Left kidney (tissue), 2 donors: ENCODE results near the gene TCHH. TPM values are rescaled to one million over a fixed set of nuclear protein-coding genes. Genes with fewer than 3 reads are reported as not detected.

Experiments used
- DNase-seq: peaks from one replicate; pipeline ENCODE4 v3.0.0-alpha.2; 2013
- polyA plus RNA-seq: library from polyadenylated mRNA; unstranded; fragments of 120-200 nt; gene quantifications from one replicate; pipeline ENCODE4 v1.2.1, GENCODE V29; 2013; ENCODE audit not compliant: insufficient read length

TCHH gene
- polyA plus RNA-seq, 1 donor = 0.05 TPM

DNA sequence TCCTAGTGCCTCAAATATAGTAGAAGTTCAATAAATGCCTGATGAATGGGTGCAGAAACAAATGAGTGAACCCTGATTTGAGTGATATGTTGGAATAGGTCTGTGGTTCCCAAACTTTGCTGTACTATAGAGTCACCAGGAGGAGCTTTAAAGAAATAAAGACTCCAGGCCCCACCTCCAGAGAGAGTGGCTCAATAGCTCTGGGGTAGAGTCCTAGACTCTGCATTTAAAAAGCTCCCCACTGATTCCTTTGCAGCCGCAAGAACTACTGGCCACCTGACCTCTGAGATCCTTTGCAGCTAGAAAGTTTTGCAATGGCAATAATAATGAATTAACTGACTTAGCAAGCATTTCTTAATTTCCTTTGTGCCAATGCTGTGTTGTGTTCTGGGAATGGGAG is 47.3 kb downstream of the TCHH start:
- no peak for DNase-seq

DNA sequence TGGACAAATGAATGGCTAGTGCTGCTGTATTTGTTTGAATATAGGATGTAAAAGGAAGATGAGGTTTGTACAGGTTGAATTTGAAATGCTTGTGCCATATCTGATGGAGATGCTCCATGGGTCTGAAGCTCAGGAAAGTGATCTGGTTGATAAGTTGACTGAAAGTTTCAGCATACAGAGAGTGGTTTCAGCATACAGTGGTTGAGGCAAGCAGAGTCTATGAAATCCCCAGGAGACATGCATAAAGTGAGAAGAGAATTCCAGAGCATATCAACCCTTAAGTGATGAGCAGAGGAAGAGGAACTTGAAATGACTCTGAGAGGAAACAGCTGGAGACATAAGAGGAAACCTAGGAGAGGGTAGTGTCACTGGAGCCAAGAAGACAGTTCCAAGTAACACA is 48.1 kb downstream of the TCHH start:
- DNase-seq = no peak

DNA sequence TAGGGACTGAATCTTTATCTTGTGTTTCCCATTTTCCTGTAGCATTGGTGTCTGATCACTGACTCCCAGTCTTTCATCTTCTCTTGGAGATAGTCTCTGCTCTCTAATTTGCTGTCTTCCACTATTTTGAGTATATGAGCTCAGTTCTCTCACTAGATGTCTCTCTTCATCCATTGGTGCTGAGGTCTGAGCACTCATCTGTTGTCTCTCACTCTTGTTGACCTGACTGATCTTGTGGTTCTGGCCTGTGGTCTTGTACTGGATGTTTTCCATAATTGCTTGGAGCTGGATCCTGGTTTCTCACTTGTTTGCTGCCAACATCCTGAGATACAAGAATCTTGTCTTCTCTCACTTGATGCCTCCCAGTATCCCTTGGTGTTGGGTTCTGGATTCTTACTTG is 53.3 kb downstream of the TCHH start:
- no peak for DNase-seq

Other genes starting within 250 kb of the TCHH start
- gene THEM4, start 205.9 kb downstream of the TCHH start, polyA plus RNA-seq = 56.3 TPM
- 190 TPM for gene S100A10, start 121.6 kb downstream of the TCHH start, polyA plus RNA-seq
- 218 TPM for gene S100A11, start 78.4 kb downstream of the TCHH start, polyA plus RNA-seq
- not detected for gene TCHHL1, start 26.4 kb downstream of the TCHH start, polyA plus RNA-seq
- not detected for gene RPTN, start 43.8 kb upstream of the TCHH start, polyA plus RNA-seq
- gene HRNR, start 108.7 kb upstream of the TCHH start, polyA plus RNA-seq = 1.0 TPM
- 4.4 TPM for gene FLG, start 209.8 kb upstream of the TCHH start, polyA plus RNA-seq
- 0.40 TPM for gene FLG2, start 244.6 kb upstream of the TCHH start, polyA plus RNA-seq